GM21447 (cell line): Measurements from ENCODE around the gene FERMT2.
"Not testable (repeated sequence)": the region's sequence is repeated elsewhere in the genome, so short reads cannot be mapped to it uniquely, and the experiment has no call there.

Source experiments
- ATAC-seq: cut with Tn5 transposase; IDR thresholded peaks from one replicate; pipeline ENCODE4 v1.9.1; 2021; ENCODE audit not compliant: unreplicated experiment

FERMT2 gene

DNA sequence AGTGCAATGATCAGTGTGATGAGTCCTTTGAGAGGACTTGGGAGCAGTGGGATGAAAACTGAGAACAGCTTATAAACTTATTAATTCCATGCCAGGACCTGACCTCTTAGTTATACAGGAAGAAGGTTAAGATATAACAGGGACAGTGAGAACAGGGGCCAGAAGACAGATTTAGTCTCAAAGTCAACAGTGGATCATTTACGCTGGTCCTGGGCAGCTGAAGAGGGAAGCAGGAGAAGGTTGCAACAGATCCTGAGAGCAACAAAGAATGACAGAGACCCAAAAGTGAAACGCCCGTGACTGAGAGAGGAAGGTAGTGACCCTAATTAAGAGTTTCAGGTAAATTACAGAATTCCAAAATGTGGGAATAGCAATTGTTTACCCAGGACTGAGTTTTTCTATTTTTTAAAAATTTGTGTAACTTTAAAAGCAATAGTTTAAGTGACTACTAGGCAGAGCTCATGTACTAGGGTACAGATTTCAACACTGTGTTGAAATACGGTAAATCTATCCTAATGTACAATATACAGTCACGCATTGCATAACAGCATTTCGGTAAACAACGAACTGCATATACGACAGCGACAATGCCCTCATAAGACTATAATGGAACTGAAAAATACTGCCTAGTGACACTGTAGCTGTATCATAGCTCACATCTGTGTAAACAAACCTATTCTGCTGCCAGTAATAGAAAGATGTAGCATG, 81.8 kb downstream of the FERMT2 start:
- ATAC-seq = no peak

DNA sequence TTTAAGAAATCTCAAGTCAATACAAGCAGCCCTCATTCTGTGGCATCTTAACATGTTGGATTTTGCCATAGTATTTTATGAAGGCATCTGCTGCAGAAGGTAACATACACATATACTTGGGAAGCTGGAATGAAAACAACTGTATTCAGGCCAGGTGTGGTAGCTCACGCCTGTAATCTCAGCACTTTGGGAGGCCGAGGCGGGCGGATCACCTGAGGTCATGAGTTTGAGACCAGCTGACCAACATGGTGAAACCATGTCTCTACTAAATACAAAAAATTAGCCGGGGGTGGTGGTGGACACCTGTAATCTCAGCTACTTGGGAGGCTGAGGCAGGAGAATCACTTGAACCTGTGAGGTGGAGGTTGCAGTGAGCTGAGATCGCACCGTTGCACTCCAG, 86.0 kb downstream of the FERMT2 start:
- ATAC-seq = not testable (repeated sequence)

DNA sequence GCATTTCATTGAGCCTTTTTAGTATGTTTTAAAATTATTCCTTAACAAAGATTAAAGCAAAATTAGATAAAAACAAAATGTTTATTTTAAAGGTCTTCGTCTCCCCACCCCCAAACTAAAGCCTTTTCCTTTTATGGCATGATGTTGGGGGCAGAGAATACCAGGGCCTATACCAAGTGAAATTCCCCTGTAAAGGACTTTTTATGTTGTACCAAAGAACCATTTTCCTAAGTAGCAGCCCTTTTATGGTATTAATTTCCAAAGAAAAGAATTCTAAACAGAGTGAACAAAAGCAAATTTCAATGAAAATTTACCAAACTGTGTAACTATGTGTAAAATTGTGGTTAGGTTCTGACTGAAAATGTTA, 87.5 kb downstream of the FERMT2 start:
- no peak for ATAC-seq

DNA sequence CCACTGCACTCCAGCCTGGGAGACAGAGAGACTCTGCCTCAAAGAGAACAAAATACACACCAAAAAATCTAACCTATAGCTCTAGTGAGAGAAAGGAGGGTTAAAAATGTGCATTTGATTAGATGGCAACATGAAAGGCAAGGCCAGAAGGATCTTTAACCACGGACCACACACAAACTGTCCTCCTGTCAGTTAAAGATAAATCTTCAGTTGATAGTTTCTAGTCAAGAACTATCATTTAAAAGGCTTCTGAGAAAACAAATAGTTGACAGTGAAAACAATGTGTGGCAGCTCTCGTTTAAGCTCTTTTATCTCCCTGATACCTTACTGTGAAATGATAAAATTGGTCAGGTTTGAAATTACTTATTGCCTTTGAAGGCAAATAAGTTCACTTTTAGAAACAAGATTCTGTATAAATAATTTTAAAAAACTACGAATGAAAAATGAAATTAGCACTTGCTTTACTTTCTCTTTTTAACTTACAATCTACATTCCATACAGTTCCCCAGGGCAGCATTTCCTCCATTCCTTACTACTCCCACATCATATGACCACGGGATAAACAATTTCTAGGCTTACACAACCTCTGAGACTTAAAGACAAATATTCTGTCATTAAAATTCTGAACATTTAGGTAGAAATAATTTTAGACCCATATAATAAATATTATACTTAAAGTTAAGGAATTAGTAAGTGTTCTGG, 88.1 kb downstream of the FERMT2 start:
- ATAC-seq = no peak

DNA sequence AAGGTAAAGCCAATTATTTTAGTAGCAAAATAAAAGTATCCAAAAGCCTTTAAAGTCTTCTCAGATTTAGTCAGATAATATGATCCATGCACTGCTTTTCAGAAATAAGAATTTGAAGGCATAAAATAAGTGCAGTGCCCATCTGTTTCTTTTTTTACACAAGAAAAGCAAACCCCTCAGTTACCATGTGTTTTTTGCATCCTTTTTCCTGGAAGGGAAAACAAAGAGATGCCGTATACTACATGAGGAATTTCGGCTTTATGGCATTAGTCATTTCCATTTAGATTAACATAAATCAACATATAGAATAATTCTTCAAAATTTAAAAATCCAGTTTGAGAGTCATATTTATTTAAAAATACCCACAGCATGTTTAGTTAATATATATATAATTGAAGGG, 89.4 kb downstream of the FERMT2 start:
- no peak for ATAC-seq

DNA sequence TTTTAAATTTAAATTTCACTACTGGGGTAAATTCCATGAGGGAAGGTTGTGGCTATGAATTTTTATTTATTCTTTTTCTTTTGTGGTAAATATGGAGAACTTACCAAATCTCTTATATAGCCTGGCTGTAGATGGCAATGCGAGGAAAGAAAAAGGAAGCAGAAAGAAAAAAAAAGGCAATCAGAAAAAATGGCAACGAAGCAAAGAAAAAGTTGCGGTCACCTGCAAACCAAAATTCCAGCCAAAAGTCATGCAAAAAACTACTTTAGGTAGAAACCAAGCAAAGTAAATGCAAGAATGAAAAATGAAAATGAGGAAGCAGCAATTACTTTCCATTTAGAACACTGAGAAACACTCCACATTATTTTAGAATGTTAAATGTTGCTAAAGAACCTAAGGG, 89.9 kb downstream of the FERMT2 start:
- no peak for ATAC-seq

DNA sequence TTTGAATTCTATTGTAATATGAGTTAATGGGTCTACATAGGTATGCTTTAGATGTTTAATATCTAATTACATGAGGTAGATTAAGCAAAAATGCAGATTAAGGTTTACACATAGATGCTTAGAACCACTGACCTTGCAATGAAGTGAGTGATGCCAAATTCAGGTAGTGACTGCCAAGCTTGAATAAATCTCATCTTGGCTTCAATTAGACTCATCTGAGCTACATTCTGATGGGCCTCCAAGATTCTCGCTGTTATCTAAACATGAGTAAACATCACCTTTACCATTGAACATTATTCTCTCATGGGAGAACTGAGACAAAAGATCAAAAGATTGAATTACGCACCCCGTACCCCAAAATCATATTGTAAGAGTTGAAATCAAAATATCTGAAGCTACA, 90.6 kb downstream of the FERMT2 start:
- no peak for ATAC-seq

DNA sequence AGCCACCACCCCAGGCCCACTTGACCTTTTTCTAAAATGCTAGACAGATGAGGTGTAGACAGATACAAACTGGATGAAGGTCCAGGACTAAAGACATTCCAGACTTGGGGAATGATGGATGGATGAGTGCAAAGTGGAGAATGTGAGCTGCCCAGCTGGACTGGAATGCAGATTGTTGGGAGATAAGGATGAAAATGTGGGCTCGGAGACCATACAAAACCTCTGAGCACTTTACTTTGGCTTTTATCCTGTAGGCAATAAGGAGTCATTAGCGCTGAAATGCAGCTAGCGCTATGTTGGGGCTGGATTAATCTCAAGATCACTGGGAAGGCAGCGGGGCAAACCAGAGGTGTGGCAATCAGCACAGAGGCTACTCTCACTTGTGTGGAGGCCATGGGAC, 94.7 kb downstream of the FERMT2 start:
- no peak for ATAC-seq

DNA sequence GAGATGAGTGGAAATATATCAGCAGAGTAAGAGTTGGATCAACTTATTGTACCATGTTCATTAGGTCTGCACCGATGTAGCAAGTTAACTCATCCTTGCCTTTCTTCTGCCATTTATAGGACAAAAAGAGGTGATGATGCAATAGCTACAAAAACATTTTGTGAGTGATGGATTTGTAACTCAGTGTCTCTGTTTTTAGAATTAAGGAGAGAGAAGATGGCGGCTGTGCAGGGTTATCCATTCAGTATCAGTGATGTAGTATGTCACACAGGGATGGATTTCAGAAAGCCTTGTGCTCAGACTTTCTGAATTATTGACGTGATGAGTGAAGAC, 97.4 kb downstream of the FERMT2 start:
- ATAC-seq = no peak

DNA sequence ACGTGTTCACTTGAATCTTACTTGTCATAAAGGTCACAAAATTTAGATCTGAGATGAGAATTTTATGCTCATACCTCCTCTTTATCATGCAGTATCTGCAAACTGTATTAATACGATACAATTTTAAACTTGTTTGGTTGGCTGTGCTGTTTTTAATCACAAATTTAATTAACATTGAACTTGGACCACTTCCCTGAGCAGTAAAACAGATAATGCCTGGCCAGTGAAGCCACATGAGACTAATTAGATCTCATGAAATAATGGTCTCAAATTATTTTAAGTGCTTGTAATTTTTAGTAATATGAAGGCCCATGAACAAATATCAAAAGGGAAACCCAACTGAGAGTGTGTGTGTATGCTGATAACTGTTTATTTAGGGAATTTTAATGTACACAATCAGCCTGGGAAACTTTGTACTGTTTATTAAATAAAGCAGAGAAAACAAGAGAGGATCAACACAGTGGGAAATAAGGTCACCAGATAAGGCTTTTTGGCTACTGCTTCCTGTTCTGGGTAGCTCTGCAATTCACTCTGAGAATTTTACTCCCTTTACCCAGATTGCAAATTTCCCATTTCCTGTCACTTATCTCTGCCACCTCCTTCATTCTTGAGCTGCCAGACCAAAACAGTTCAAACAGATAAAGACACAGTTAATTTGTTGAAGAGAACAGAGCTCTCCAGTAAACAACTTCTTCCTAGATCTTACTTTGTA, 97.9 kb downstream of the FERMT2 start:
- ATAC-seq = no peak

DNA sequence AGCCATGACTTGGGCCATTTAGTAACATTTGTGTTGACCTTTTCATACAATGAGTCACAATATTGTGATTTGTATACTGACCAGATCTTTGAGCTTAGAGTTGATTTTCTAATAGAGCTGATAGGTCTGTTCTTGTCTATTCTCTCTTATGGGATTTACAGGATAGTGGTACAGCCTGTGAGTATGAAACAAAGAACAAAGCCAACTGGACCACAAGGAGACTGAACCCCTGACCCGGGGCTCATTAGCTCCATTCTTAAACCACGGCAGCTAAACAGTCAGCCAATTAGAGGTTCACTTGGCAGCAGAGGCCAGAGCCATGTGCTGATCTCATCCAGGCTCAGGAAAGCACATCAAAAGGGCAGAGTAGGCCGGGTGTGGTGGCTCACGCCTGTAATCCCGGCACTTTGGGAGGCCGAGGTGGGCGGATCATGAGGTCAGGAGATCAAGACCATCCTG, 100.4 kb downstream of the FERMT2 start:
- ATAC-seq = no peak

DNA sequence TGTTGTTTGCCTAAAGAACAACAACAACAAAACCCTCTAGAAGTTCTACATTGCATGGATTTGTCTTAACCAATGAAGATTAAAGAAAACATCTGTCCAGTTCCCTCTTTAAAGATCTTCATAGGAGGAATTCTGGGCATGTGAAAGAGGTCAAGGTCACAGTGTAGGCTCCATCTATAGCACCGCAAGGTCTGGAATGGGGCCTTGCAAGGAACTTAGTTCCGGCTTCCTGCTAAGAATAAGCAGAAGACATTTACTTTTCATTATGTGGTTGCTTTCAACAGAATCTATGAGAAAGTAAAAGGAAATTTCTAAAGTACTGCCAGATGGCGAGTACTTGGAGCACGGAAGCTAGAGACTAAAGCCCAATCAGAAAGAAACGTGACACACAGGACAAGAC, 102.2 kb downstream of the FERMT2 start:
- no peak for ATAC-seq

DNA sequence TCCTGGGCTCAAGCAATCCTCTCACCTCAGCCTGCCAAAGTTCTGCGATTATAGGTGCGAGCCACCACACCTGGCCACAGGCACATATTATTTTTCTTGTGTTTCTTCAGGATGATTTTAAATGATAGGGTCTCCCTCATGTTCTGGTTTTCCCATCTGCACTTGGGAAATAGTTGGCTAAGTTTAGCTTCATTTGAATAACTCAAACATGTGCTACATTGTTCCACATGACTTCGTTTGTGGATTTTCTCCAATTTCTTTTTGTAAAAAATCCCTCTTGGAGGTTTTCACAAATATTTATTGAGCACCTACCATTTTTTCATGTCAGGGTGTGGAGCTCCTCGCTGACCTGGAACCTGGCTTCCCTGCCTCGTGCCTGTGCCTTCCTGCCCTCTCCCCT, 104.3 kb downstream of the FERMT2 start:
- no peak for ATAC-seq

DNA sequence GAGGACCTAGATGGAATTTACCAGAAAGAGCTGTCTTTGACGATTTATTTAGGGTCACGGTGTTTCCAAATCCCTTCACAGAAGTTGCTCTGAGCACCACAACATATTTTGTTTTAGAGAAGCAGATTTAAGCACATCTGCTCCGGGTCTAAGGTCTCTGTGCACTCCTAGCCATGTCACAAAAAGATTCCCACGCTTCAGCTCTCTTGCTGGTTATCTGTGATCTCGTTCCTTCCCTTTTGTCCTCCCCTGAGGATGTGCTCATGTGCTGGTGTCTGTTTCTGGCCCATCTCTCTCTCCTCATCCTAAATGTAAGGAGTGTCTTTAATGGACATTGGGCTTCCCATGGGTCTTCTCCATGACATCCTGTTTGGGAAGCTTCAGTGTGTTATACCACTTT, 105.8 kb downstream of the FERMT2 start:
- no peak for ATAC-seq

DNA sequence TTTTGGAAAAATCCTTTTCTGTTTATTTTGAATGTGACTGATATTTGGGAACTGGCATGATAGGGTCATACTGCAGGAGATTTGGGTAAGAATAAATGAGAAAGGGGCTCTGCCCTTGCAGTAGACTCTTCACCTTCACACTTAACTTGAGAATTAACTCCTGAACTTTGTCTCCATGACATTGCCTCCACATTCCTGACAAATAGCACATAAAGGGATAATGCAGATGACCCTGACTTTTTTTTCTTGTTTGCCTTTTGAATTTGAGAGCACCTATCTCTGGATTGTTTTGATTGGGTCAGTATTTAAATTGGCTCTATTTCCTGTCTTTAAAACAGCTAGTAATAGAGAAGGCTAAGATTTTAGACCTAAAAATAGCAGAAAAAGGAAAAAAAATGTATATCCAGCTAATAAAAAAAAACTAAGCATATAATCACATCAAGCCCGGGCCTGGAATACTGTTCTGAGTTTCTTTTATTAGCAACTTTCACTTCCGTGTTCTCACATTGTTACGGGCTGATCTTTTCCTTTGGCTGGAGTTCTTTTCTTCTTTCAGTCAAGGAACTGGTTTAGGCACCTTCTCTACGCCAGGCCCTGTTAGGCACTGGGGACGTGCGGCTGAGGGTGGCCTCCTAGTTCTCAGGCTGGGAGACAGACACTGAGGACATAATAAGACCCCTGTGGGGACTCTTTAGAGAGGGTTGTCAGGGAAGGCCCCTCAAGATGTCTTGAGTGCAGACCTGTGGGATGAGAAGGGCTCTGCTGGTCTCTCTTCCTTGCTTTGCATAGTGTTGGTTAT, 106.4 kb downstream of the FERMT2 start:
- ATAC-seq = no peak

DNA sequence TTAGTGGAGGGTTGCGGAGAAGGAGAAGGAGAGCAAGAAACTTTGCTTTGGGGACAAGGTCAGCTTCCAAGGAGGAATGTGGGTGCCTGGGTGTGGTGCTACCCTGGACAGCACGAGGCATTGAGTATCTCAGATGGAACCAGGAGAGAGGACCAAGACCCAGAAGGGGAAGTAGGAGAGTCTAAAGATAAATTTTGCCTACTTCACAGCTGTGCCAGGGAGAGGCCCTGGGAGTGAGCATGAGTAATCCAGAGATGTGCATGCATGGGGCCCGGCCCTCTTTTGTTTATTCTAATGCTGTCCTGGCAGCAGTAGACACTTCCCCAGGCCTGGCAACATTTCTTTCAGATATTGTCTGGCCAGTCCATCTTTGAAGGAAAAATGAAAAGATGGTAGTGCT, 110.0 kb downstream of the FERMT2 start:
- ATAC-seq = no peak

DNA sequence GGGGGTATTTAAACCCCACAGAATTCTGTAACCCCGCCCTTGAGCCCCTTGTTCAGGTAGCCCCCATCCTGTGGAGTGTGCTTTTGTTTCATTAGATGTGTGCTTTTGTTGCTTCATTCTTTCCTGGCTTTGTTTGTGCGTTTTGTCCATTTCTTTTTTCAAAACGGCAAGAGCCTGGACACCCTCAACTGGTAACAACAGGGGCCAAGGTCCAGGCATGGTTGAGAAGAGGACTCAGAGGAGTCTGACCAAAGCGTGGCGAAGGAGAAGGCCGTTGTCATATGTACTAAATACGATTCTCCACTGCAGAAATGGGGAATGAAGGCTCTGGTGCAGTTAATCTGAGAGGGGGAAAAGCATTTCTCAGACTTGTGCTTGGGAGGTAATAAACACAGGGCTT, 113.4 kb downstream of the FERMT2 start:
- ATAC-seq = no peak

DNA sequence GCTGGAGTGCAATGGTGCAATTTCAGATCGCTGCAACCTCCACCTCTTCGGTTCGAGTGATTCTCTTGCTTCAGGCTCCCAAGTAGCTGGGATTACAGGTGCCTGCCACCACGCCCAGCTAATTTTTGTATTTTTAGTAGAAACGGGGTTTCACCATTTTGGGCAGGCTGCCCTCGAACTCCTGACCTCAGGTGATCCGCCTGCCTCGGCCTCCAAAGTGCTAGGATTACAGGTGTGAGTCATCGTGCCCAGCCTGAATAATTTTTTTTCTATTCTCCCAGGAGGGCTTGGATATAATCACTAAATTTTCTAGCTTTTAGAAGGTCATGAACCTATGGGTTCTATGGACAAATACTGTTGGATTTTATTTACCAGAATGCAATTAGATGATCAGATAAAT, 114.8 kb downstream of the FERMT2 start:
- ATAC-seq = no peak

DNA sequence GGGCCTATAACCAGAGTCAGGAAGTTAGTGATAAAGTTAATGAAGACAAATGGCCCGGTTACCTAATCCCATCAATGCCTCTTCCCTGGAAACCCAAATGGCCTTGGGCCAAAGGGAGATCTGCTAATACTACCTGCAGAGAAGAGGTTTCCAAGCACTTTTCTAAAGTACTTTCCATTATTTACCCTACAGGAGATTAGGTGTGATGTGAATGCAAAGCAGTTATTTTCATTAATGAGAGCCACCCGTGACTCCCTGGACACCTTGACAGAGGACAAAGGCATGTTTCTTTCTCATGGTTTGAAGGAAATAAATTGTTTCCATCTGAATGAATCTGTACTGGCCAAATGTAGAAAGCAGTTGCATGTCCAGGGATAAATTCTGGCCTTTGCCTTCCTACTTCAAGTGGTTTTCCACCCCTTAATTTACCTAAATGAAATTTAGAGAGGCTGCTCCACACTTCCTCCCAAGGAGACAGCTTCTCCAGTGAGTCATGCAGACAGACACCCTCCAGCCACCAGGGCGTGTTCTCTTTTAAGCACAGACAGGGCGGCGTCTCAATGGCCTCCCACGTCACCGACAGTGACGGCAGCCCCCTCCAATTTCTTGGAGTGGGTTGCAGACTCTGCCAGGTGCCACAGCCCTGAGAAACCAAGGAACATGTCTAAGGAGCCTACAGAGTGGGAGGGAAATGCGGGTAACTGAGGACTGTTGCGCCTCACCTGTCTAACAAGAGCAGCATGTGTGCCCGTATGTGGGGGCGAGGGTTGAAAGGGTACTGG, 115.5 kb downstream of the FERMT2 start:
- ATAC-seq = no peak

DNA sequence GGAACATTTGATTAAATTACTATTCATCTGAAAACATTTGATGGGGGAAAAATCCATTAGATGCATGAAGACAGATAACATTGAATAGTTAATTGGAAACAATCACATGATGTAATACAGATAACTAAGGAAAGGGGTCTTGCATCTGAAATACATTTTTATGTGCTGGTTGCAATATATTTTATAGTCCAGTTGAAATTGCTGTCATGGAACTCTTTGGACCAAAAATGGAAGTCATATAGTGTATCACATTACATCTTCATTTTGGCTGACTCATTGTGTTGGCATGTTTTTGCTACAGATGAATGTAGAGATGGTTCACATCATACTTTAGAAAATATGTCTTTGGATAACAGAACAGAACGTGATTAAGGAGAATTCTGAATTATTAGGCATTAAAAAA, 116.4 kb downstream of the FERMT2 start:
- no peak for ATAC-seq

DNA sequence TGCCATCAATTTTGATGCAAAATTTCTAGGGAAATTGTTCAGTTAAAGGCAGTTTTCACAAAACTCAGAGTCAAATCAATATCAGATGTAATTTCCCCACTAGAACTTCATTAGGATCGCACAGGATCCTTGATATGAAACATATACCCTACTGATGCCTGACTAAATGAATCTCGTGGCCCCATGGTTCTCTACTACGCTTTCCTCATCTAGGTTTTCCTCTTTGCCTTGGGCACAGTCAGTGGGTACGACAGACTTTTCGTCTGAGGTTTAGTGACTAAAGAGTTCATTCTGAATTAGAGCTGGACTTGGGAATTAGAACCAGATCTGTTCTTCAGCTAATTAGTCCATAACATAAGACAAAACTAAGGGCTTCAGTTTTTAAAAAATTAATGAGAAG, 117.0 kb downstream of the FERMT2 start:
- no peak for ATAC-seq
